Measurements from ENCODE around the gene SLC12A6.

Gene SLC12A6

DNA sequence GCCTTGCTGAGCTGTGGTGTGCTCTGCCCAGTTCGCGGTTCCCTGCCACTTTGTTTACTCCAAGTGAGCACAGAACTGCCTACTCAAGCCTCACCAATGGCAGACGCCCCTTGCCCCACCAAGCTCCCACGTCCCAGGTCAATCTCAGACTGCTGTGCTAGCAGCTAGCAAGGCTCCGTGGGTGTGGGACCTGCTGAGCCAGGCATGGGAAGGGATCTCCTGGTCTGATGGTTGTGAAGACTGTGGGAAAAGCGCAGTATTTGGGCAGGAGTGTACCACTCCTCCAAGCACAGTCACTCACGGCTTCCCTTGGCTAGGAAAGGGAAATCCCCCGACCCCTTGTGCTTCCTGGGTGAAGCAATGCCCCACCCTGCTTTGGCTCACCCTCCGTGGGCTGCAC lies 45.0 kb downstream of the SLC12A6 start:
- H3K27ac ChIP-seq: no peak overlapping the region
- TF ChIP-seq, protein P1, sequence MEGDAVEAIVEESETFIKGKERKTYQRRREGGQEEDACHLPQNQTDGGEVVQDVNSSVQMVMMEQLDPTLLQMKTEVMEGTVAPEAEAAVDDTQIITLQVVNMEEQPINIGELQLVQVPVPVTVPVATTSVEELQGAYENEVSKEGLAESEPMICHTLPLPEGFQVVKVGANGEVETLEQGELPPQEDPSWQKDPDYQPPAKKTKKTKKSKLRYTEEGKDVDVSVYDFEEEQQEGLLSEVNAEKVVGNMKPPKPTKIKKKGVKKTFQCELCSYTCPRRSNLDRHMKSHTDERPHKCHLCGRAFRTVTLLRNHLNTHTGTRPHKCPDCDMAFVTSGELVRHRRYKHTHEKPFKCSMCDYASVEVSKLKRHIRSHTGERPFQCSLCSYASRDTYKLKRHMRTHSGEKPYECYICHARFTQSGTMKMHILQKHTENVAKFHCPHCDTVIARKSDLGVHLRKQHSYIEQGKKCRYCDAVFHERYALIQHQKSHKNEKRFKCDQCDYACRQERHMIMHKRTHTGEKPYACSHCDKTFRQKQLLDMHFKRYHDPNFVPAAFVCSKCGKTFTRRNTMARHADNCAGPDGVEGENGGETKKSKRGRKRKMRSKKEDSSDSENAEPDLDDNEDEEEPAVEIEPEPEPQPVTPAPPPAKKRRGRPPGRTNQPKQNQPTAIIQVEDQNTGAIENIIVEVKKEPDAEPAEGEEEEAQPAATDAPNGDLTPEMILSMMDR (IDR thresholded peaks at IDR 0.05): no peak
- TF ChIP-seq ZFX (IDR thresholded peaks at IDR 0.05; ENCODE audit: borderline replicate concordance): no peak

- no peak for TF ChIP-seq ZFX (IDR thresholded peaks at IDR 0.05; ENCODE audit: borderline replicate concordance)
- TF ChIP-seq, protein P1 (IDR thresholded peaks at IDR 0.05): no peak
- no peak overlapping the region for H3K27ac ChIP-seq
These were observed 52.6 kb downstream of the SLC12A6 start for GRCh38 chr15:34284937-34285336.

DNA sequence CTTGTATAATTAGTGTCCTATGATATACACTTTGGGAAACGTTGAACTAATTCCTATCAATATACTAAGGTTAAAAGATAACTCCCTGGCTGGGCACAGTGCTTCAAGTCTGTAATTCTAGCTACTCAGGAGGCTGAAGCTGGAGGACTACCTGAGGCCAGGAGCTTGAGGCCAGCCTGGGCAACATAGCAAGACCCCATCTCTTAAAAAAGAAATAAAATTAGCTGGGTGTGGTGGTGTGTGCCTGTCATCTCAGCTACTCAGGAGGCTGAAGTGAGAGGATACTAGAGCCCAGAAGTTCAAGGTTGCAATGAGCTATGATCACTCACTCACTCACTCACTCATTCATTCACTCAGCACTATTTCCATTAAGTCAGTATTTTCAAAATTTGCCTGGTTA lies 55.2 kb downstream of the SLC12A6 start:
- no peak overlapping the region for H3K27ac ChIP-seq
- TF ChIP-seq, protein P1 (IDR thresholded peaks at IDR 0.05): no peak
- TF ChIP-seq ZFX (IDR thresholded peaks at IDR 0.05; ENCODE audit: borderline replicate concordance): no peak

DNA sequence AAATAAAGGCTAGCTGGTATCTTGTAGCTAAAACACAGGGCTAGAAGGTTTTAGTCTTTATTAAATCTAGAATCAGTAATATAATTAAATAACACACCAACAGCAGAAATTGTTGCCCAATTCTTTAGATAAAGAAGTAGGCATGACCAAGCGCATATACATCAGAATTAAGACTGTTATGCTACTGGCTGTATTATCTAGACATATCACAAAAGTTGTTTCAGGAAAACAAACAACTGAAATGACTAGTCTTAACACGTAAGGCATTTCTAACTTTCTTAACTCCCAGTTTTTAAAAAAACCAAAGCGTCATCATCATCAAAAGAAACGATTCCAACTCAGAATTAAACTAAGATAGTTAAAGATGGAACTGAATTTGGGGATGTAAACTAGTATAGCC lies 57.4 kb downstream of the SLC12A6 start:
- H3K27ac ChIP-seq: no peak overlapping the region
- TF ChIP-seq, protein P1 (IDR thresholded peaks at IDR 0.05): no peak
- TF ChIP-seq ZFX (IDR thresholded peaks at IDR 0.05; ENCODE audit: borderline replicate concordance): no peak

DNA sequence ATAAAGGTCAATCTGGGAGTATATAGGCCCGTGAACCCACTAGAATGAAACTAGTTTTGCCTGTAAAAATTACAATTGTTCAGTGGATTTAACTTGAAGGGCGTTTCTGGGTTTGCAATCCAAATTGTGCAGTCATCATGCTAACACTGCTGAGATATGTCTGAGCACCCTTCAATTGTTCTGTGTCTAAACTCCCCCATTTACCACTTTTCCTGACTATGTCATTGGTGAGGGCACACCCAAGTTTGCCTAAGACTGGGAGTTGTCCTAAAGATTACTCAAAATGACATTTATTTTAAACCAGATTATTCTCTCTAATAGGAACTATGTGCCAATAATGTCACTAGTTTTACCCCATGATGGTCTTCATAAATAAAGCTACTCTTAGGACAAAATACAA lies 58.2 kb downstream of the SLC12A6 start:
- no peak overlapping the region for H3K27ac ChIP-seq
- TF ChIP-seq, protein P1 (IDR thresholded peaks at IDR 0.05): no peak
- TF ChIP-seq ZFX (IDR thresholded peaks at IDR 0.05; ENCODE audit: borderline replicate concordance): no peak

GRCh38 chr15:34275721-34276120 lies 61.9 kb downstream of the SLC12A6 start:
- TF ChIP-seq, protein P1 (IDR thresholded peaks at IDR 0.05): no peak
- no peak for TF ChIP-seq ZFX (IDR thresholded peaks at IDR 0.05; ENCODE audit: borderline replicate concordance)
- no peak overlapping the region for H3K27ac ChIP-seq

- TF ChIP-seq, protein P1 (IDR thresholded peaks at IDR 0.05): no peak
- no peak for TF ChIP-seq ZFX (IDR thresholded peaks at IDR 0.05; ENCODE audit: borderline replicate concordance)
- H3K27ac ChIP-seq: no peak overlapping the region
These were observed 62.4 kb downstream of the SLC12A6 start for GRCh38 chr15:34275154-34275553.
